ENCODE data around the gene ERO1B. TPM values are rescaled to one million over a fixed set of nuclear protein-coding genes. Genes with fewer than 3 reads are reported as not detected.

ERO1B gene
- total RNA-seq, 1 donor from 2014 or later: 11.9 TPM

DNA sequence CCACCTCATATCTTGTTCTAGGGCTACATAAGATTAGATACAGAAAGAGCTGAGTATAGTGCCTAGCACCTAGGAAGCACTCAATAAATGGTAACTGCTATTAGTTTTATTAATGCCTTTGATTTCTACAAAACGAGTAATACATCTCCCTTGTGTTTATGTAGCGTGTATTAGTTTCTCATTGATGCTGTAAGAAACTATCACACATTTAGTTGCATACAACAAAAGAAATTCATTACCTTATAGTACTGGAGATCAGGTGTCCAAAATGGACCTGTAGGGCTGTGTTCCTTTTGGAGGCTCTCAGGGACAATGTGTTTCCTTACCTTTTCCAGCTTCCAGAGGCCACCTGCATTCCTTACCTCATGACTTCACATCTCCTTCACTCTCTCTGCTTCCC, 961 bp upstream of the ERO1B start:
- no peak for DNase-seq (ENCODE audit: low read depth)
- H3K36me3 ChIP-seq (ENCODE audit: control insufficient read depth, insufficient read depth, low read length): no peaks in the 10 kb centered on the region
- peaks cover 2% of the 10 kb centered on the region for H3K27me3 ChIP-seq (ENCODE audit: control insufficient read depth, insufficient read depth, low read length)
- H3K4me3 ChIP-seq (ENCODE audit: low read depth, low read length): no peak overlapping the region
- TF ChIP-seq, protein P1, sequence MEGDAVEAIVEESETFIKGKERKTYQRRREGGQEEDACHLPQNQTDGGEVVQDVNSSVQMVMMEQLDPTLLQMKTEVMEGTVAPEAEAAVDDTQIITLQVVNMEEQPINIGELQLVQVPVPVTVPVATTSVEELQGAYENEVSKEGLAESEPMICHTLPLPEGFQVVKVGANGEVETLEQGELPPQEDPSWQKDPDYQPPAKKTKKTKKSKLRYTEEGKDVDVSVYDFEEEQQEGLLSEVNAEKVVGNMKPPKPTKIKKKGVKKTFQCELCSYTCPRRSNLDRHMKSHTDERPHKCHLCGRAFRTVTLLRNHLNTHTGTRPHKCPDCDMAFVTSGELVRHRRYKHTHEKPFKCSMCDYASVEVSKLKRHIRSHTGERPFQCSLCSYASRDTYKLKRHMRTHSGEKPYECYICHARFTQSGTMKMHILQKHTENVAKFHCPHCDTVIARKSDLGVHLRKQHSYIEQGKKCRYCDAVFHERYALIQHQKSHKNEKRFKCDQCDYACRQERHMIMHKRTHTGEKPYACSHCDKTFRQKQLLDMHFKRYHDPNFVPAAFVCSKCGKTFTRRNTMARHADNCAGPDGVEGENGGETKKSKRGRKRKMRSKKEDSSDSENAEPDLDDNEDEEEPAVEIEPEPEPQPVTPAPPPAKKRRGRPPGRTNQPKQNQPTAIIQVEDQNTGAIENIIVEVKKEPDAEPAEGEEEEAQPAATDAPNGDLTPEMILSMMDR (IDR thresholded peaks at IDR 0.05; ENCODE audit: insufficient read depth, low read length, poor library complexity, severe bottlenecking): no peak

DNA sequence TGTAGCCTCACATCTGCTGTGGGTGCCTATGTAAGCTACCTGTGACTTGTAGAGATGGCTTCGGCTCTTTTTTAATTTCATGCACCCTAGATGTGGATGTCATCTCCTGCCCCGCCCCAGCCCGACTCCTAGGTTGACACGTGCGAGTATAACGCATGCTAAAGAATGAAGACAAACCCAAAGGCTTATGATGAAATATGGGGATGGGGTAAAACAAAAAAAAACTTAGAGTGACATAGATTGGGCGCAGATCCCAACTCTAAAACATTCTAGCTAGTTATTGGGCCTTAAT, 613 bp upstream of the ERO1B start:
- peaks cover 2% of the 10 kb centered on the region for H3K27me3 ChIP-seq (ENCODE audit: control insufficient read depth, insufficient read depth, low read length)
- peak overlapping the region; percentile 96 for H3K4me3 ChIP-seq (ENCODE audit: low read depth, low read length)
- DNase-seq (ENCODE audit: low read depth): no peak
- TF ChIP-seq, protein P1 (IDR thresholded peaks at IDR 0.05; ENCODE audit: insufficient read depth, low read length, poor library complexity, severe bottlenecking): no peak
- no peaks in the 10 kb centered on the region for H3K36me3 ChIP-seq (ENCODE audit: control insufficient read depth, insufficient read depth, low read length)

DNA sequence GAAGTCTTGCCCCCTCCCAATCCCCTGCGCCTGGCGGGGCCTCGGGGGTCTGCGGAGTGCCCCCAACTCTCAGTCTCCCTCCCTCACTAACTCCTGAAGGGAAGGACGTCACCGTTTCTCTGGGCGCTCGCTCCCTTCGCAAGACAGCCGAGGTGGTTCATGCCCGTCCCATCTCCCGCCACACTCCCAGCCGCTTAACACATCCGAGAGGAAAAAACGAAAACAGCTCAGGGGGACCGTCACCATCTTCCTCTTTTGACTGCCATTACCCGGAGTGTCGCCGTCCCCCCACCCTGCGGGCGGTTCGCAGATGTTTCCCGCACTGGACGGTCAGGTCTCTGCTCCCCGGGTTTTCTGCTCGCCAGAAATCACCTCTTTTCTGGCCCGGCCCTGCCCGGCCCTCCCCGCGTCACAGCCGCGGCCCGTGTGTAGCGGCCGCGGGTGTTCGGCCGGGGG, 532 bp downstream of the ERO1B start:
- Histone ChIP-seq H3K36me3 (ENCODE audit: control insufficient read depth, insufficient read depth, low read length) (no peaks in the 10 kb centered on the region), H3K4me3 (ENCODE audit: low read depth, low read length) (peak overlapping the region; percentile 96), H3K27me3 (ENCODE audit: control insufficient read depth, insufficient read depth, low read length) (peaks cover 2% of the 10 kb centered on the region)
- DNase-seq (ENCODE audit: low read depth): no peak
- TF ChIP-seq, protein P1 (IDR thresholded peaks at IDR 0.05; ENCODE audit: insufficient read depth, low read length, poor library complexity, severe bottlenecking): no peak

DNA sequence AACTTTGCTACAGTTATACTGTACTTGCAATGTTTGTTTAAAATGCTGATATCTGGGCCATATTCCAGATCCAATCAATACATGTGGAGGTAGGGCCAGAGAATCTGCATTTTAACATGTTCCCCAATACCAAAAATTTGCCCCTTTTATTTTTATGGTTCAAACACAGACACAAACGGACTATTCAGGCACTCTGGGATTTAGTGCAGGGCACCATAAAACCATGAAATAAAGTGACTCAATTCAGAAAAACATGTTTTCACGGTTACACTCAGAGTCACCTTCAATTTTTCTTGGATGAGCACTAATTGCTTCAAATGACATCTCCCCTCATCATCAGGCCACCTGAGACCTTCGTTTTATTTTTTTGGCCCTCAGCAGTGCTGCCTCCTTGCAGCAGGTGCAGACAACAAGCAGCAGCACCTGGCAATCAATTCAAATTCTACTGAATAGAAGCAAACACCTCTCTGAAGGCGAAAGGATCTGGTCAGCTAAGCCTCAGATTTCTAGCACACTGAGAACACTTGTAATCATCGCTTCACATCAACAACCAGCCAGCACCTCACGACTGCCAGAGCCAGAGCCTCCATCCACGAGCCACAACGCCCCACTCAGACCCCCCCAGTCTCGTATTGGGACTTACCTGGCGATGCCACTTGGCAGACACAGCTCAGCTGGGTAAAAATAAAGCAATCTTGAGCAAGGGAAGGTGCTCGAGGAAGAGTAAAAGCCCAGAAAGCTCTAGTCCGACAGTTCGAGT, 1.1 kb downstream of the ERO1B start:
- H3K36me3 ChIP-seq (ENCODE audit: control insufficient read depth, insufficient read depth, low read length): no peaks in the 10 kb centered on the region
- H3K4me3 ChIP-seq (ENCODE audit: low read depth, low read length): peak overlapping the region; percentile 96
- no peak for DNase-seq (ENCODE audit: low read depth)
- peaks cover 2% of the 10 kb centered on the region for H3K27me3 ChIP-seq (ENCODE audit: control insufficient read depth, insufficient read depth, low read length)
- TF ChIP-seq, protein P1 (IDR thresholded peaks at IDR 0.05; ENCODE audit: insufficient read depth, low read length, poor library complexity, severe bottlenecking): no peak

DNA sequence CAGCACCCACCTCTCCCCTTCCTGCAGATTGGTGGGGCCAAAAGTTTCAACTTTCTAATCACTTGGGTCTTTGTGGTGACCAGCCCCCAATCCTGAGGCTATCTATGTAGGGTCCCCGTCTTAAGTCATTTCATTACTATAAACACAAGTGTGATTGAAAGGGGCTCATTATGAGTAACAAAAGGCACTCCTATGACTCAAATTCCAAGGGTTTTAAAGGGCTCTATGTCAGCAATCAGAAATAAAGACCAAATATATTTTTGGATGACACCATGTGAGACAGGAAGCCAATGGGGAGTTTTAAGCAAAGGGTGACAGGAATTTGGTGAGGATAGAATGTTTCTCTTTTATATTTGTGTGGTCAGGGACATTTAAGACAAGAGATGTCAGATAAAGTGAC, 6.2 kb downstream of the ERO1B start:
- H3K27me3 ChIP-seq (ENCODE audit: control insufficient read depth, insufficient read depth, low read length): no peaks in the 10 kb centered on the region
- H3K4me3 ChIP-seq (ENCODE audit: low read depth, low read length): no peak overlapping the region
- no peaks in the 10 kb centered on the region for H3K36me3 ChIP-seq (ENCODE audit: control insufficient read depth, insufficient read depth, low read length)
- no peak for DNase-seq (ENCODE audit: low read depth)
- TF ChIP-seq, protein P1 (IDR thresholded peaks at IDR 0.05; ENCODE audit: insufficient read depth, low read length, poor library complexity, severe bottlenecking): no peak

DNA sequence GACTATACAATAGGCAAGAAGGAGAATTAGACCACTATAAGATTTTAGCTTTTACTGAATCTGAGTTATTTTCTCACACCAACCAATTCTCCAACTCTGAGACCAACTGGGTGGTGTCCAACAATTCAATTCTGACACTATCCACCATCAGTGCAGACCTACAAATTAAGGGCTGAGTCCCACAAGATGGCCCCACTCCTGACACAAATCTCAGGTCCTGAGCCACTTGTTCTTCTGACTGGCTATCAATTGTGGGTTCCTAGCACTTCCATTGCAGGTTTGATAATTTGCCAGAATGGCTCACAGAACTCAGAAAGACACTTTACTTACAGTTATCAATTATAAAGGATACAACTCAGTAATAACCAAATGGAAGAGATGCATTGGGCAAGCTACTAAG, 6.7 kb downstream of the ERO1B start:
- no peaks in the 10 kb centered on the region for H3K27me3 ChIP-seq (ENCODE audit: control insufficient read depth, insufficient read depth, low read length)
- DNase-seq (ENCODE audit: low read depth): no peak
- no peaks in the 10 kb centered on the region for H3K36me3 ChIP-seq (ENCODE audit: control insufficient read depth, insufficient read depth, low read length)
- H3K4me3 ChIP-seq (ENCODE audit: low read depth, low read length): no peak overlapping the region
- TF ChIP-seq, protein P1 (IDR thresholded peaks at IDR 0.05; ENCODE audit: insufficient read depth, low read length, poor library complexity, severe bottlenecking): no peak
